Right kidney (tissue), 9 donors: Measurements from ENCODE around the gene THY1.
A peak's percentile ranks its signal among the peaks of the same experiment; 100 is the strongest.
"Not testable (repeated sequence)": the region's sequence is repeated elsewhere in the genome, so short reads cannot be mapped to it uniquely, and the experiment has no call there.

Experiments
- DNase-seq: peaks from one replicate; pipeline ENCODE4 v3.0.0-alpha.2; 2016
- long read RNA-seq, 8 donors: transcript quantifications; one replicate each; lab custom pipeline, GENCODE V29; 2026

The THY1 gene
- long read RNA-seq, donor 1, transcript THY1-201 (4 exons, 3,556 nt) = major isoform, 37 of 57 reads
- long read RNA-seq, donor 1, transcript THY1-210 (1 exons, 2,427 nt) = minor isoform, 6 of 57 reads
- long read RNA-seq, donor 1, partial matches to known transcripts = 14 of 57 reads
- long read RNA-seq, donor 1, other reads (novel, unspliced or antisense) = 0 of 57 reads
- long read RNA-seq, donor 2, transcript THY1-210 (1 exons, 2,427 nt) = minor isoform, 5 of 21 reads
- long read RNA-seq, donor 2, transcript THY1-201 (4 exons, 3,556 nt) = major isoform, 10 of 21 reads
- long read RNA-seq, donor 2, partial matches to known transcripts = 6 of 21 reads
- long read RNA-seq, donor 2, other reads (novel, unspliced or antisense) = 0 of 21 reads
- long read RNA-seq, donor 3, transcript THY1-201 (4 exons, 3,556 nt) = major isoform, 17 of 19 reads
- long read RNA-seq, donor 3, partial matches to known transcripts = 0 of 19 reads
- long read RNA-seq, donor 3, other reads (novel, unspliced or antisense) = 0 of 19 reads
- long read RNA-seq, donor 4, transcript THY1-201 (4 exons, 3,556 nt) = major isoform, 32 of 45 reads
- long read RNA-seq, donor 4, partial matches to known transcripts = 9 of 45 reads
- long read RNA-seq, donor 4, other reads (novel, unspliced or antisense) = 0 of 45 reads
- long read RNA-seq, donor 5, transcript THY1-210 (1 exons, 2,427 nt) = minor isoform, 6 of 28 reads
- long read RNA-seq, donor 5, transcript THY1-201 (4 exons, 3,556 nt) = major isoform, 22 of 28 reads
- long read RNA-seq, donor 5, partial matches to known transcripts = 0 of 28 reads
- long read RNA-seq, donor 5, other reads (novel, unspliced or antisense) = 0 of 28 reads
- long read RNA-seq, donor 6, transcript THY1-210 (1 exons, 2,427 nt) = minor isoform, 5 of 46 reads
- long read RNA-seq, donor 6, transcript THY1-201 (4 exons, 3,556 nt) = major isoform, 20 of 46 reads
- long read RNA-seq, donor 6, partial matches to known transcripts = 19 of 46 reads
- long read RNA-seq, donor 6, other reads (novel, unspliced or antisense) = 0 of 46 reads
- long read RNA-seq, donor 7, transcript THY1-210 (1 exons, 2,427 nt) = minor isoform, 5 of 67 reads
- long read RNA-seq, donor 7, transcript THY1-201 (4 exons, 3,556 nt) = major isoform, 36 of 67 reads
- long read RNA-seq, donor 7, partial matches to known transcripts = 25 of 67 reads
- long read RNA-seq, donor 7, other reads (novel, unspliced or antisense) = 0 of 67 reads
- long read RNA-seq, donor 8, transcript THY1-210 (1 exons, 2,427 nt) = minor isoform, 10 of 43 reads
- long read RNA-seq, donor 8, transcript THY1-201 (4 exons, 3,556 nt) = major isoform, 28 of 43 reads
- long read RNA-seq, donor 8, partial matches to known transcripts = 5 of 43 reads
- long read RNA-seq, donor 8, other reads (novel, unspliced or antisense) = 0 of 43 reads

DNA sequence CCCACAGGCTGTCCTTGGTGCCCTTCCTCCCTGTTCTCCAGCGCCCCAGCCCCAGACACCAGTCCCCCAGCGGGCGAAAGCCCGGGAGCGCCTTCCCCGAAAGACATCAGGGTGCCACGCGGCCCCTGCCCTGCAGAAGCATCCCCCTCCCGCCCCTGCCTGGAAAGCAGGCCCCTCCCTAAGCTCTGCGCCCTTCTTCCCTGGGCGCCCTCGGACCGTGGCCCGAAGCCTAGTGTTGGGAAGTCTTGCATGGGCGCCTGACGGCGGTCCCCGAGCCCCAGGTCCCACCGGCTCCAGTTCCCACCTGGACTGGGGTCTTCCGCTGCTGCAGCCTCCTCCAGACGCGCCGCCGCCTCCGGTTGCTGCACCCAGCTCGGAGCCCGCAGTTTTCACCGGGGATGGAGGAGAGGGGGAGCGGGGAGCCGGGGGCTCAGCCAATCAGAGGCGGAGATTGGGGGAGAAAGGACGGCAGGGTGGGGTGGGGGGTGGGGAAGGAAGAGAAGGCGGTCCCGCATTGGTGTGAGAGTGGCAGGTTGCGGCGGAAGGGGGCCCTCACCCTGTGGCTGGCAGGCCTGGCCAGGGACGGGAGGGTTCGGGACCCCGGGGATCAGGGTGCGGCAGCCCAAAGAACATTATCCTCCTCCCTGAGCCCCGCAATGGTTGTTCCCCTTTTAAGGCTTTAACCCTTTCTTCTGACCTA is at the start of gene THY1:
Gene THY1 (minus strand): TSS at position 364 of the 700 bp plus-strand sequence. CDS start 2,267 bp downstream, outside the sequence.
- DNase-seq = peak; percentile 66

DNA sequence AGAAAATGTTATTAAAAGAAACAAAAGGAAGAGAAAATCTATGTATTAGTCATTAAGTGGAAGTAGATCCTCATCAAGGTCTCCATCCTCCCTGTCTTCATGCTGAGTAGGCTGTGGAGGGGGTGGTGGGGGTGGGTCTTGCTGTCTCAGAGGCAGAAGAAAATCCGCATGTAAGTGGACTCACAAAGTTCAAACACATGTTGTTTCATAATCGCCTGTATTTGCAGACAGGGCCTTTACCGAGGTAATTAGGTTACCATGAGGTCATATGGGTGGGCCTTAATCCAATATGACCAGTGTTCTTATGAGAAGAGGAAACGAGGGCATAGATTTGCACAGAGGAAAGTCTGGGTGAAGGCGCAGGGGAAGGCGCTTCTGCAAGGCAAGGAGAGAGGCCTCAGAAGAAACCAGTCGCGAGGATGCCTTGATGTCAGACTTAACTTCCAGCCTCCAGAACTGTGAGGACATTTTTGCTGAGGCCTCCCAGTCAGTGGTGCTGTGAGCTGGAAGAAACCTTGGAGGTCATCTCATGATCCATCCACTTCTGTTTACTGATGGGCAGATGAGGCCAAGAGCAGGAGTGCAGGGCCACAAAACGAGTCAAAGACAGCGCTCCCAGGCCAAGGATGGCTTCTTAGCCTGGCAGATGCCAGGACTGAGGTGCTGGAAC is 49.3 kb upstream of the THY1 start:
- DNase-seq = no peak

DNA sequence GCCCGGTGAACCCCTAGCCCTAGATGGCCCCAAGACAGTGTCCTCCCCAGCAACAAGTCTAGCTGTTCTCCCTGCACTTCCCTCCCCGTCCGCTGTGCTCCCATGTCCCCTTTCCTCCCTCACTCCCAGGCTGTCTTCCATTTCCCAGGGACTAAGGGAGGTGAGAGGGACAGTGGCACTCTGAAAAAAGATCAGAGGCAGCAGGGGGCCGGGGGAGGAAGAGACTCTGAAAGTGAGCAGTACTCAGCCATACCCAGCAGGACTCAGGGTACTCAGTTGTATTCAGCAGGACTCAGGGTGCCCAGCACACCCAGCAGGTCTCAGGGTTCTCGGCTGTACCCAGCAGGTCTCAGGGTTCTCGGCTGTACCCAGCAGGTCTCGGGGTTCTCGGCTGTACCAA is 48.4 kb upstream of the THY1 start:
- DNase-seq = no peak

DNA sequence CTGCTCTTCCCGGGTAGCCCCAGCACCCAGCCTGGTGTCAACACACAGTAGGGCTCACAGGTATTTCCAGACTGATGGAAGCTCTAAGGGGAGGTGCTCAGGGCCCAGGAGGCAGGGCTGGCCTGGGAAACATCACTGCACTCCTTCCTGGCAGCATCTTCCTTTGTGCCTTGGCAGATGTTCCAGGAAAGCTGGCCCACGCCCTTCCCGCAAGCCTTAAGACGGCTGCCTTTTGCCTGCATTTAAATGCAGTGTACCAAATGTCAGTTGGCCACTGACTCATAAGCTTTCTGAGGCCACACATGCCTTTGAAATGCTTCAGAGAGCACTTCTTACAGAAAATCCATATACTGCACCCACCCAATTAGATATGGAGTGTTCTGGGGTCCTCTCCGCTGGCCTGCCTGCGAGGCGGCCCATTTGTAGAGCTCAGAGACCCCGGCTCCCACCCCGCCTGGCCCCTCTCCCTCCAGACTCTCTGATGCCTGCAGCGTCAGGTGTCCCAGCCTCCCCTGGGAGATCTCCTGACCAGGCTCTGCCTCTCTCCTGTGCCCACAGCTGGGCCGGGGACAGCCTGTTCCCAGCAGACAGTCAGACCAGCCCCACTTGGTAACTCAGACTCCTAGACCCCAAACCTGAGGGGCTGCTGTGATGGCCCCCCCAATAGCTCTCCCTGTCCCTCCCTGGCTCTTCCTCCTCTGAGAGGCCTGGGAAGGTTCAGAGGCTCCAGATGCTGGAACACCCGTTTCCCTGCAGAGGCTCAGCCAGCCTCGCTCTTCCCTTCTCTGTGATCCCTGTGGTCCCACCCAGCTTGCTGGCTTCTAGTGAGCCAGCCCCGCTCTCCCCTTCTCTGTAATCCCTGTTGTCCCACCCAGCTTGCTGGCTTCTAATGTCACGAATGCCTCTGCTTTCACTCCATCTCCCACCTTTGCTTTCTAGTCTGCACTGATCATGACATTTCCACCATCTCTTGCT is 47.6 kb upstream of the THY1 start:
- DNase-seq = no peak

DNA sequence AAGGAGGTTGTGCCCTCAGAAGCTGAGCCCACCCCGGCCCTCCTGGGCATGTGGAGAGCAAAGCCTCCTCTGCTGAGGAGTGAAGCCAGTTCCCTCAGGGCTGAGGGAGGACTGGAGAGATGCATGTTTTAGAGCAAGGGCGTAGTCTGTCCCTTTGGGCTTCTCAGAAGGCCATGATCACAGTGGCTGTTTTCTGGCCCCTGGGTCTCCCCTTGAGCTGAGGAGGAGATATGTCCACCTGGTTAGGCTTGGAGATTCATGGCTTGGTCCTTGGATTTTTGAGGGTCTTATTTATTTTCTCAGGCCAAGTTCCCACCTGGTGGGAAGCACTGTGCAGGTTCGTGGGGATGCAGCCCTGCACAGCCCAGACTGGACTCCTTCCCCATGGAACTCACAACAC is 46.5 kb upstream of the THY1 start:
- no peak for DNase-seq

DNA sequence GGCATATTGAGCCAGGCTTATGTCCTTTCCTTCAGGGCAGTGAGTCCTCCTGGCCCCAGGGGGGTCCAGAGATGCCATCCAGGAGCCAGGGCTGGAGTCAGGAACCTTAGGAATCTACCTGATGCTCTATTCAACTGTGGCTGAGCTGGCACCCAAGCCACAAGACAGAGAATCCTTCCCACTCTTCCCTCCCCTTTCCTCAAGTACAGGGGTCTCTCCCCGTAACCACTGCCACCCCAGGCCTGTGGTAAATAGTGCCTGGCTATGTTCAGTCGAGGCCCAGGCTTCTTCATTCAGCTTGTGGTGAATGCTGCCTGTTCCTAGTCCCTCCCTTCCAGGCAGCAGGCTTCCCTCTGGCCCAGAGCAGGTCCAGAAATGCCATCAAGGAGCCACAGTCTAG is 45.5 kb upstream of the THY1 start:
- no peak for DNase-seq

DNA sequence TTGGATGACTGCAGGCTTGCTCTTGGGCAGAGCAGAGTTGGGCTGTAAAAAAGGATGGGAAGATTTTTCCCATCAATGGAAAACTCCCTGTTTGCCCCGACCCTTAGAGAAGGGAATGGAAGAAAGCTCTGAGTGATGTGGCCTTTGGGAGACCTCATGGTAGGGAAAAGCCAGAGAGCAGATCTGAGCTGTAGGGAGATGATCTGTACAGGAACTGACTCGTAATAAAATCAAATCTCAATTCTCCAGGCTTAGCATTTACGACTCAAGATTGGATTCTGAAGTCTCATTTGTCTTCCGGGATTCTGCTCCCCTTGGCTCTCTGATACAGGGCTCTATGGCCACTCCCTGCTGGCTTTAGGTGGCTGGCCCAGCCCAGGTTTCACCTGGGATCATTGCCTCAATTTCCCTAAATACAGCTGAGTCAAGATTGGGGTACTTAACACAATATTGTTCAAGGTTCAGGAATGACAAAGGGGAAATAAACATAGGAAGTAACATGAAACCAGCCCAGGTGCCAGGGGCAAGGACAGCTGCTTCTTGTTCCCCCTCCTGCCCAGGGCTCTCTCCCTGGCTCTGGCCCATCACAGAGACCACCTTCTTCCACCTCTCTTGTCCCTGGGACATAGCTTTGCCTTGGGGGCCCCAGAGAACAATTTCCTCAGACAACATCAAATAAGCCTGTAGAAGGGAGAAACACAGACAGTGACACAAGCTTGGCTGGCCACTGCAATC is 38.4 kb upstream of the THY1 start:
- DNase-seq = no peak

DNA sequence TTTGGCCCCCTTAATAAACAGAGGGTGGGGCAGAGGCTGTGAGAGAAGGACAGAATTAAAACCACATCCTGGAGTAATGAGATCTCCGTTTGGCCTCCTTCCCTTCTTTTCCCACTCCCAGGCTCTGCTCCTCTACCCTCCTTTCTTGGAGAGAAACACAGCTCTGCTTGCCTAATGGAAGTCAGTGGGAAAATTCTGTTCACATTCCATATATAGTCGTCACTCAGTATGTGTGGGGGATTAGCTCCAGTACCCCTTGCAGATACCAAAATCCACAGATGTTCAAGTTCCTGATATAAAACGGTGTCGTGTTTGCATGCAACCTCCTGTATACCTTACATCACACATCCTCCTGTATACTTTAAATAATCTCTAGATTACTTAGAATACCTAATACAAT is 37.6 kb upstream of the THY1 start:
- DNase-seq = no peak

DNA sequence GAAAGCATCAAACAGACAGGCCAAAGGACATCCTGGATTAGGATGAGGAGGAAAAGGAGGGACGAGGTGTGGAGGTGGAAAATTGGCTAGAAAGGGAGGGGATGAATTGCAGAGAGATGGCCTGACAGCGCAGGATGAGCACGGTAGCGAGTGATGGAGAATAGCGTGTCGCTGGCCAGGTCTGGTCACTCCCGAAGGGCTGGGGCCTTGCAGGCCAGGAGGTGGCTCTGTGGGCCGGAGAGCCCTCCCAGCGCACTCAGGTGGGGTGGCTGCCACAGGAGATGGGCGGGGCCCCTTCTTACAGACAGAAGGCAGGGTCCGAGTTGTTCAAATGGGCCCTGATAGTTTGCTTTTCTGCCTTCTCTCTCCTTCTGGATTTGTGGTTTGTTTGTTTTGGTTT is 37.1 kb upstream of the THY1 start:
- DNase-seq = no peak

DNA sequence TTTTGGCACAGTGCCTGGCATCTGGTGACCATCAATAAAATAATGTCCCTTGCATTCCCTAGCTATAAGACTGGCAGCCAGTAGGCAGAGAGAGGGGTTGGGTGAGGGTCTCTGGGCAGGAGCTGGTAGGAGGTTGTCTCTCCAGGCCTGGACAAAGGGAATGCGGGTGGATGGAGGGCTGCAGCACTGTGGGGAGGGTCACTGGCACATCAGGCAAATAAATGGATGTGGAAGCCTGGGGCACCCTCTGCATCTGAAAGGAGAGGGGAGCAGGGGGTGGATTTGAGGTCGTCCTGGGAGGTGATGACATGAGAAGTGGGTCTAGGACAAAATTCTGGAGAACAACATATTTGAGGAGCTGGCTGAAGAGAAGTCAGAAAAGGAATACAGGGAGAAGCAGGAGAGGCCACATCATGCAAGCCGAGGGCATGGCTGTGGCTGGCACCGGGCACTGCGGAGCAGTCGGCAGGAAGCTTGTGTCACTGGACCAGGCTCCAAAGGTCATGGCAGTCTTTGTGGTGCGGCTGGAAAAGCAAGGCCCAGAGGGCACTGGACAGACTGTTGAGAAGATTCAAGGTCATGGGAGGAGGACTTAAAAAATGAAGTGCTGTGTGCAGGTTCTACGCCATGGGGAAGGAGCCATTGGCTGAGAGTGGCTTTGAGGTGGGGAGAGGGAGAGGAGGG is 36.5 kb upstream of the THY1 start:
- no peak for DNase-seq

DNA sequence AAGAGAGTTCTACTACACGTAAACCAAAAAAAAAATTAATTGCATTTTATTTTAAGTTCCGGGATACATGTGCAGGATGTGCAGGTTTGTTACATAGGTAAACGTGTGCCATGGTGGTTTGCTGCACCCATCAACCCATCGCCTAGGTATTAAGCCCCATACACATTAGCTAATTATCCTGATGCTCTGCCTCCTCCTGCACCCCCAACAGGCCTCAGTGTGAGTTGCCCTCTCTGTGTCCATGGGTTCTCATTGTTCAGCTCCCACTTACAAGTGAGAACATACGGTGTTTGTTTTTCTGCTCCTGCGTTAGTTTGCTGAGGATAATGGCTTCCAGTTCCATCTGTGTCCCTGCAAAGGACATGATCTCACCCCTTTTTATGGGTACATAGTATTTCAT is 32.7 kb upstream of the THY1 start:
- not testable (repeated sequence) for DNase-seq

DNA sequence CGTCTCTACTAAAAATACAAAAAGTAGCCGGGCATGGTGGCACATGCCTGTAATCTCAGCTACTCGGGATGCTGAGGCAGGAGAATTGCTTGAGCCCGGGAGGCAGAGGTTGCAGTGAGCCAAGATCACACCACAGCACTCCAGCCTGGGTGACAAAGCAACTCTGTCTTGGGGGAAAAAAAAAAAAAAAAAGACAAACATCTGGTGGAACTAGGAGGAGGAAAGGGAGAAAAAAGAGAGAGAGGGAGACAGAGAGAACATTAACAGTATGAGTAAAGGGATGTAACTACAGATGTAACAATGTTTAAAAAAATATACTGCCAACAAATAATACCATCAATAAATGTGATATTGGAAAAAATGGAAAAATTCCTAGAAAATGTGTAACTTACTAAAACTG is 32.3 kb upstream of the THY1 start:
- not testable (repeated sequence) for DNase-seq

DNA sequence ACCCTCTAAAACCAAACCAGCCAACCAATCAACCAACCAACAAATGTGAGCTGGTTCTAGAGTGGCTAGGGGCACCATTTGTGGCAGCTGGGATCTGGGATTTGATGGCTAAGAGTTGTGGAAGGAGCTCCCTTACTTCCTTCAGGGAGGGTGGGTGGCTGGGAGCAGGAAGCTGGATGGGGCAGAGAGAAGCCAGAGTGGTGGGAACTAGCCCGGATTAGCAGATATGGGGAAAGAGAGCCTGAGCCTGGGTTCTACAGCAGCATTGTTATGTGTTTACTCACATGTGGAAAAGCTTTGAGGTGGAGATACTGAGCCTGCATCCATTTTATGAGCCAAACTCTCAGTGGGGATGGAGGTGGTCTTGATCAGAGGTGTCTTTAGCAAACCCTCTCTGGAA is 30.9 kb upstream of the THY1 start:
- no peak for DNase-seq

DNA sequence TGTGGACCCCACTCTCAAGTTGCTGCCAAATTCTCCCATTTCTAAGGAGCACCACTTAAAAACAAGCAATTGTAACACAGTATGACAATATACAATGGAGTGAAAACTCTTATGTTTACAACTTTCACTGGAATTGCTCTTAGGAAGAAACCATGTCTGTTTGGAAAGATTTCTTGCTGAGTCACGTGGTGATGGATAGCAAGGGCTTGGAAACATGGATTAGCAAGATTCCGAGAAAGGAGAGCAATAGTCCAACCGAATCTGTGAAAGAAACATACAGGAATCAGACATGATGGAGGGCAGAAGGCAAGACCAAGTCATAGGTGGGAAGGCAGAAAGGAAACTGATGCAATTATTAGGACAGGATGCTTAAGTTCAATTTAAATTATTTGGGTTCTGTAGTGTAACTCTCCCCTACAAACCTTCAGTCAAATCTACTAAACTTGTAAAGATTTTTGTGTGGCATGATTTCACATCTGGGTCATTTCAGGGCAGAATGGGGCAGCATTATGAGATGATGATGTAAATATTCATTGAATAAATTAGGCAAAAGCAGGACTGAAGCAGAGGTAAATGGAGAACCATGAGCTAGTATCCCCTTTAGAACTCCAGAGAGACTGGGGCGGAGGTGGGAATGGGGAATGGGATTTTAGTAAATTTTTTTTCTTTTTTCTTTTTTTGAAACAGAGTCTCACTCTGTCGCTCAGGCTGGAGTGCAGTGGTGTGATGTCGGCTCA is 27.8 kb upstream of the THY1 start:
- no peak for DNase-seq

DNA sequence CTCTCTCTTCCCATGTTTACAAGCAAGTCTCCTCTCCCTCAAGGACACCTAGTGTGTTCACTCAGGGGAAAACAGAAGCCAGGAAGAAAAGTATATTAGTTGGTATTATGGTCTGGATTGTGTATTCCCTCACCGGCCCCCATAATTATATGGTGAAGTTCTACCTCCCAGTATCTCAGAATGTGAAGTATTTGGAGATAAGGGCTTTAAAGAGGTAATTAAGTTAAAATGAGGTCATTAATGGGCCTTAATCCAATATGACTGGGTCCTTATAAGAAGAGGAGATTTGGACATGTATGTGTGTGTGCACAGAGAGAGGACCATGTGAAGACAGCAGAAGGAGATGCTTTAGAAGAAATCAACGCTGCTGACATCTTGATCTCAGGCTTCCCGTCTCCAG is 26.5 kb upstream of the THY1 start:
- DNase-seq = no peak

DNA sequence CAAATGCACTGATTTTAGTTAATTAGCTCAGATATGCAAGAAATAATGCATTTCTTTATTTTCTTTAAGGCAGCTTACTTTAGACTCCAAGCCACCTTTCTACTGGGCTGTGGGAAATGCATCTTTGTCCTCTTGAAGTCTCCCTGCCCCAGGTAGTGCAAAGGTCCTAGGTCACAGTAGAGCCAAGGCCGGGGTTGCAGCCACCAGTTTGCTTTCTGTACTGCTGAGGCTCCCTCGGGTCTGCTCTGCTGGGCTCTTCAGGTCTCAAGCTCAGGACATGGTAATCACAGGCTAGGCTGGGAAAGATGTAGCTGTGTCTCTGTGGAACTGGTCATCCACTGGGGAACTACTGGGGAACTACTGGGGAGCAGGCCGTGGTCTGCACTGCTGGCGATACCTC is 25.4 kb upstream of the THY1 start:
- DNase-seq = no peak

DNA sequence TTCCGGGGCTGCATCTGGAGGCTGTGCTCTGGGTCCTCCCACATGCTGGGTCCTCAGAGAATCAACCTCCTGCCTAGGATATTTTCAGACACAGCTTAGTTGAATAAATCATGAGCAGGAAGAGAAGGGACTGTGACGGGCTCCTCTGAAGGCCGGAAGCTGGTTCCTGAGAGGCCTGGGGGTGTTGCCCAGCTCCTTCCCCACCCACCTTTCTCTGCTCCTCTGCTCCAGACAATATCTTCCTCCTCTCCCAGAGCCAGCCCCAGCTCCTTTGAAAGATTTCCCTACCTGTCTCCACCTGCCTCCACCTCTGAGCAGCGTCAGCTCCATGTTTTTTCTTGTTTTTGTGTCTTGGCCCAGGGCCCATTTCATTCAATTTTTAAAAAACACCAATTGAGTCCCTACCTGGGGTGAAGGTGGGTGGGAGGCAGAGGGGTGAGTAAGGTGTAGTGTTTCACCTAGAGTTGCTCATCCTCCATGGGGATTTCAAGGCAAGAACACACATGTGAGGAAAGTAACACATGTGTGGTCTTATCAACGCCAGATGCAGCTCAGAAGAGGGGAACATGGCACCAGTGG is 24.8 kb upstream of the THY1 start:
- DNase-seq = no peak
